HCT116 (cell line): ENCODE data around the gene SEMA5A. TPM values are rescaled to one million over a fixed set of nuclear protein-coding genes. Genes with fewer than 3 reads are reported as not detected.

Experiments
- ATAC-seq: fragments of 200-7000 bp; cut with Tn5 transposase; 2 replicates; pipeline ENCODE4 v1.9.1; 2020; ENCODE audit warnings: mild to moderate bottlenecking, moderate library complexity
- BruUV-seq: library from RNA; stranded (reverse); fragments of 400-500 nt; replicated peaks from 2 replicates; lab custom pipeline; 2021; lab: Mats Ljungman, UMichigan
- CTCF ChIA-PET: fragments of 300-600 bp; sonication (Branson Sonifier 250); formaldehyde crosslinking; loops from one replicate; lab custom pipeline; 2021; ENCODE audit warnings: antibody characterized with exemption; lab: Charles Lee
- POLR2A ChIA-PET: fragments of 300-600, 350-600 bp; sonication (Branson Sonifier 250); formaldehyde crosslinking; loops from one replicate; lab custom pipeline; 2021; ENCODE audit warnings: antibody characterized with exemption; lab: Charles Lee
- RAD21 ChIA-PET, 2 experiments: fragments of 300-600 bp; sonication (Branson Sonifier 250); formaldehyde crosslinking; loops; one replicate each; lab custom pipeline; 2023; ENCODE audit warnings: low total read pairs in 2 of 2; ENCODE audit not compliant: uncharacterized antibody in 2 of 2, unreplicated experiment in 2 of 2, low non-redundant PET in 1 of 2; lab: Charles Lee
- DNase-seq: peaks from one replicate; pipeline ENCODE4 v3.0.0-alpha.2; 2010; ENCODE audit warnings: low read depth, low spot score
- H2AFZ ChIP-seq: fragments of 200-600 bp; shearing (Covaris generic), sonication (generic); 2 replicates; pipeline ENCODE4 v1.6.1; 2017; ENCODE audit warnings: low read depth, mixed run types, mixed read lengths, antibody characterized with exemption, low read length; ENCODE audit not compliant: poor library complexity, severe bottlenecking
- H3K27ac ChIP-seq: 2 replicates; pipeline ENCODE4 v1.5.1; 2012; ENCODE audit warnings: low read depth, low read length
- H3K27me3 ChIP-seq: fragments of 200-600 bp; sonication (generic); 2 replicates; pipeline ENCODE4 v1.6.1; 2016; ENCODE audit warnings: mixed run types, low read length, mixed read lengths; ENCODE audit not compliant: insufficient read depth
- H3K36me3 ChIP-seq, 2 experiments: fragments of 200-500 bp in 1 of 2; fragments of 200-600 bp in 1 of 2; sonication (Bioruptor generic) in 1 of 2; sonication (generic) in 1 of 2; 2 replicates each; pipeline versions ENCODE4 v1.5.1 to v1.6.1; 2014 to 2016; ENCODE audit warnings: low read length in 2 of 2, inconsistent platforms in 1 of 2, mixed read lengths in 1 of 2, mixed run types in 1 of 2; ENCODE audit not compliant: insufficient read depth in 2 of 2, control insufficient read depth in 1 of 2
- H3K4me1 ChIP-seq, 2 experiments: fragments of 200-600 bp in 1 of 2; sonication (generic) in 1 of 2; 2 replicates each; pipeline versions ENCODE4 v1.5.1 to v1.6.1; 2012 to 2017; ENCODE audit warnings: low read length in 2 of 2, inconsistent platforms in 1 of 2, mild to moderate bottlenecking in 1 of 2, mixed read lengths in 1 of 2, mixed run types in 1 of 2, moderate library complexity in 1 of 2; ENCODE audit not compliant: insufficient read depth in 2 of 2, control insufficient read depth in 1 of 2
- H3K4me2 ChIP-seq: fragments of 200-600 bp; sonication (generic); 2 replicates; pipeline ENCODE4 v1.6.1; 2017; ENCODE audit warnings: mixed run types, low read length, mixed read lengths
- H3K4me3 ChIP-seq, 2 experiments: fragments of 200-600 bp in 1 of 2; sonication (generic) in 1 of 2; replicated peaks in 1 of 2; 2 replicates each; pipeline ENCODE4 v1.5.1; 2011 to 2016; ENCODE audit warnings: low read length in 2 of 2, control low read depth in 1 of 2, low read depth in 1 of 2, mild to moderate bottlenecking in 1 of 2, mixed read lengths in 1 of 2, mixed run types in 1 of 2
- H3K79me2 ChIP-seq: fragments of 200-600 bp; sonication (generic); 2 replicates; pipeline ENCODE4 v1.6.1; 2017; ENCODE audit warnings: mild to moderate bottlenecking, mixed run types, low read length, moderate library complexity, mixed read lengths; ENCODE audit not compliant: insufficient read depth
- H3K9ac ChIP-seq: fragments of 200-600 bp; sonication (generic); 2 replicates; pipeline ENCODE4 v1.6.1; 2016; ENCODE audit warnings: low read length, mixed read lengths
- H3K9me2 ChIP-seq: fragments of 200-600 bp; sonication (generic), shearing (Covaris generic); 2 replicates; pipeline ENCODE4 v1.6.1; 2017; ENCODE audit warnings: mixed run types, mild to moderate bottlenecking, moderate library complexity; ENCODE audit not compliant: insufficient read depth
- H3K9me3 ChIP-seq, 2 experiments: fragments of 200-500 bp in 1 of 2; fragments of 200-600 bp in 1 of 2; sonication (Bioruptor generic) in 1 of 2; sonication (generic) in 1 of 2; 2 replicates each; pipeline ENCODE4 v1.6.1; 2014 to 2017; ENCODE audit warnings: low read length in 2 of 2, mixed read lengths in 2 of 2, inconsistent platforms in 1 of 2, low read depth in 1 of 2, mild to moderate bottlenecking in 1 of 2, mixed run types in 1 of 2, moderate library complexity in 1 of 2; ENCODE audit not compliant: control insufficient read depth in 1 of 2, insufficient read depth in 1 of 2
- H4K20me1 ChIP-seq: fragments of 200-600 bp; sonication (generic), shearing (Covaris generic); 2 replicates; pipeline ENCODE4 v1.6.1; 2017; ENCODE audit warnings: mixed run types, mild to moderate bottlenecking, moderate library complexity; ENCODE audit not compliant: insufficient read depth
- CBX3 ChIP-seq: IDR thresholded peaks from 2 replicates; pipeline ENCODE4 v1.6.1; 2012; ENCODE audit warnings: low read depth
- CEBPB ChIP-seq: IDR thresholded peaks from 2 replicates; pipeline ENCODE4 v1.6.1; 2012; ENCODE audit warnings: low read depth
- EGR1 ChIP-seq: IDR thresholded peaks from 2 replicates; pipeline ENCODE4 v1.6.1; 2012; ENCODE audit warnings: low read depth
- EZH2phosphoT487 ChIP-seq: fragments of 200-600 bp; IDR thresholded peaks from 2 replicates; pipeline ENCODE4 v1.6.1; 2018; ENCODE audit warnings: antibody characterized with exemption, borderline replicate concordance
- POLR2AphosphoS5 ChIP-seq: IDR thresholded peaks from 2 replicates; pipeline ENCODE4 v1.6.1; 2011; ENCODE audit warnings: mild to moderate bottlenecking, low read depth, low read length, moderate library complexity
- RAD21 ChIP-seq: IDR thresholded peaks from 2 replicates; pipeline ENCODE4 v1.6.1; 2012; ENCODE audit warnings: low read depth, mild to moderate bottlenecking
- SIN3A ChIP-seq: IDR thresholded peaks from 2 replicates; pipeline ENCODE4 v1.6.1; 2012; ENCODE audit warnings: low read depth
- TCF7L2 ChIP-seq: IDR thresholded peaks from 2 replicates; pipeline ENCODE4 v1.7.0; 2011; ENCODE audit warnings: borderline replicate concordance, inconsistent platforms; ENCODE audit not compliant: insufficient read depth, insufficient read length; ENCODE audit errors: extremely low read depth
- ZBTB33 ChIP-seq: IDR thresholded peaks from 2 replicates; pipeline ENCODE4 v1.6.1; 2011; ENCODE audit warnings: mild to moderate bottlenecking, low read length, moderate library complexity; ENCODE audit not compliant: insufficient replicate concordance; ENCODE audit errors: extremely low read depth
- ZFX ChIP-seq: fragments of 450-650 bp; IDR thresholded peaks from 2 replicates; pipeline ENCODE4 v1.6.1; 2017
- intact Hi-C: fragments of 100-400 bp; cut with micrococcal nuclease; formaldehyde crosslinking; loops from 2 replicates; pipeline ENCODE4 v1.10.0; 2022
- total RNA-seq: library from RNA; stranded (reverse); gene quantifications from one replicate; pipeline ENCODE4 v1.2.1, GENCODE V29; 2021; ENCODE audit not compliant: unreplicated experiment
- TF ChIP-seq, protein P1 (sequence below): IDR thresholded peaks from 2 replicates; pipeline ENCODE4 v1.6.1; 2012

SEMA5A gene
- total RNA-seq, 1 experiment from 2014 or later, result 0.02 TPM

DNA sequence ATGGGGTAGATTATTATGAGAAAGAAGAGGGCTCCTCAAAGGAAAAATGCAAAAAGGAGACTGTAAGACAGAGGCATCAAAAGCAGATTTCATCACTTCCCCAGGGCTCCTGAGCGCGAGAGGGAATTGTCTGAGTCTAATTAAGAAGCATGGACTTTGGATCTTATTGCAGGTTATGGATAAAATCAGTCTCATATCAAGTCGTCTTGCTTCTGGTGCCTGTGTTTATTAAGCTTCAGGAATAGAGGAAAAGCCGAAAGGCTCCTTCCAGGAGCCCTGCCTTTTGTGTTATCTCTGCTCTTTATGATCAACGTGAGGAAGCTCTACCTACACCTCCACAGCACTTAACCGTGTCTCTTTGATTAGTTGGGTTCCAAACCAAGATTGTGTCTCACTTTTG, 25.0 kb upstream of the SEMA5A start:
- TF ChIP-seq ZFX (no peak), RAD21 (no peak), CBX3 (no peak), EGR1 (no peak), CEBPB (no peak), POLR2AphosphoS5 (no peak), ZBTB33 (no peak), TCF7L2 (no peak), SIN3A (no peak), EZH2phosphoT487 (no peak)
- TF ChIP-seq, protein P1, sequence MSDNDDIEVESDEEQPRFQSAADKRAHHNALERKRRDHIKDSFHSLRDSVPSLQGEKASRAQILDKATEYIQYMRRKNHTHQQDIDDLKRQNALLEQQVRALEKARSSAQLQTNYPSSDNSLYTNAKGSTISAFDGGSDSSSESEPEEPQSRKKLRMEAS, result no peak
- no peaks in the 10 kb centered on the region for H3K79me2 ChIP-seq
- no peak overlapping the region for H3K9ac ChIP-seq
- ChIA-PET RAD21 (no interaction called here), POLR2A (no interaction called here), CTCF (no interaction called here)
- no peak overlapping the region for H3K4me3 ChIP-seq
- peaks cover 0 to 3% of the 10 kb centered on the region in 2 experiments; a peak in 2 of 4 replicates for H3K9me3 ChIP-seq
- DNase-seq (no peak), ATAC-seq (no peak)
- no peak overlapping the region for H3K4me2 ChIP-seq
- H3K27me3 ChIP-seq, result no peaks in the 10 kb centered on the region
- H2AFZ ChIP-seq, result no peak overlapping the region
- H3K4me1 ChIP-seq, result no peaks in the 10 kb centered on the region
- H3K36me3 ChIP-seq, result no peaks in the 10 kb centered on the region
- no peak overlapping the region for H3K27ac ChIP-seq
- BruUV-seq, result no TSS peak
- intact Hi-C loops, result no loop called here
- no peaks in the 10 kb centered on the region for H4K20me1 ChIP-seq
- no peaks in the 10 kb centered on the region for H3K9me2 ChIP-seq
